GM21717 (cell line): ENCODE results near the gene ICAM2.
"Not testable (repeated sequence)": the region's sequence is repeated elsewhere in the genome, so short reads cannot be mapped to it uniquely, and the experiment has no call there.

Source experiments
- ATAC-seq: cut with Tn5 transposase; IDR thresholded peaks from one replicate; pipeline ENCODE4 v1.9.1; 2021; ENCODE audit warnings: mild to moderate bottlenecking, moderate library complexity; ENCODE audit not compliant: unreplicated experiment

ICAM2 gene

GRCh38 chr17:64015447-64015846 is 5.0 kb downstream of the ICAM2 start:
- no peak for ATAC-seq

- no peak for ATAC-seq
These were observed 10.6 kb downstream of the ICAM2 start for GRCh38 chr17:64009571-64010402.

- no peak for ATAC-seq
These were observed 11.6 kb downstream of the ICAM2 start for GRCh38 chr17:64008830-64009229.

- ATAC-seq: no peak
These were observed 12.1 kb downstream of the ICAM2 start for GRCh38 chr17:64008346-64008745.

- ATAC-seq: no peak
These were observed 12.6 kb downstream of the ICAM2 start for GRCh38 chr17:64007838-64008282.

GRCh38 chr17:64007089-64007837 is 13.2 kb downstream of the ICAM2 start:
- ATAC-seq: not testable (repeated sequence)

GRCh38 chr17:64006361-64007088 is 13.9 kb downstream of the ICAM2 start:
- ATAC-seq: no peak

- no peak for ATAC-seq
These were observed 14.7 kb downstream of the ICAM2 start for GRCh38 chr17:64005734-64006167.

- ATAC-seq: no peak
These were observed 15.3 kb downstream of the ICAM2 start for GRCh38 chr17:64004903-64005733.

- ATAC-seq: no peak
These were observed 16.1 kb downstream of the ICAM2 start for GRCh38 chr17:64004218-64004770.

- ATAC-seq: no peak
These were observed 16.8 kb downstream of the ICAM2 start for GRCh38 chr17:64003526-64004121.

GRCh38 chr17:64002658-64003525 is 17.5 kb downstream of the ICAM2 start:
- ATAC-seq: no peak

GRCh38 chr17:64001763-64002529 is 18.5 kb downstream of the ICAM2 start:
- ATAC-seq: no peak

- no peak for ATAC-seq
These were observed 19.3 kb downstream of the ICAM2 start for GRCh38 chr17:64001091-64001579.

- no peak for ATAC-seq
These were observed 20.5 kb downstream of the ICAM2 start for GRCh38 chr17:63999680-64000531.

GRCh38 chr17:63998721-63999679 is 21.4 kb downstream of the ICAM2 start:
- no peak for ATAC-seq
